Calu3 (cell line): ENCODE results near the gene SLC35G4. TPM values are rescaled to one million over a fixed set of nuclear protein-coding genes. Genes with fewer than 3 reads are reported as not detected.

Experiments
- BruUV-seq: library from RNA; stranded (reverse); fragments of 400-500 nt; replicated peaks from 2 replicates; lab custom pipeline; 2021; lab: Mats Ljungman, UMichigan
- CTCF ChIA-PET: fragments of 300-600 bp; sonication (Branson Sonifier 250); formaldehyde crosslinking; loops from one replicate; lab custom pipeline; 2022; ENCODE audit warnings: antibody characterized with exemption; lab: Charles Lee
- DNase-seq: peaks from one replicate; pipeline ENCODE4 v3.0.0; 2022
- H3K27ac Mint-ChIP-seq: one replicate; pipeline ENCODE4 v1.8.0; 2022; ENCODE audit warnings: mixed read lengths; ENCODE audit not compliant: unreplicated experiment
- H3K27me3 Mint-ChIP-seq: one replicate; pipeline ENCODE4 v1.8.0; 2022; ENCODE audit warnings: mixed read lengths; ENCODE audit not compliant: unreplicated experiment
- H3K36me3 Mint-ChIP-seq: one replicate; pipeline ENCODE4 v1.8.0; 2022; ENCODE audit warnings: mild to moderate bottlenecking, moderate library complexity, mixed read lengths; ENCODE audit not compliant: insufficient read depth, unreplicated experiment
- H3K4me1 Mint-ChIP-seq: one replicate; pipeline ENCODE4 v1.8.0; 2022; ENCODE audit warnings: mild to moderate bottlenecking, low read depth, mixed read lengths; ENCODE audit not compliant: unreplicated experiment
- H3K4me3 Mint-ChIP-seq: one replicate; pipeline ENCODE4 v1.8.0; 2022; ENCODE audit warnings: mild to moderate bottlenecking, low read depth, moderate library complexity, mixed read lengths; ENCODE audit not compliant: unreplicated experiment
- H3K9me3 Mint-ChIP-seq: one replicate; pipeline ENCODE4 v1.8.0; 2022; ENCODE audit warnings: low read depth, mixed read lengths; ENCODE audit not compliant: unreplicated experiment
- CTCF ChIP-seq: fragments of 200-600 bp; IDR thresholded peaks from one replicate; pipeline ENCODE4 v1.8.0; 2022; ENCODE audit warnings: antibody characterized with exemption; ENCODE audit not compliant: unreplicated experiment
- intact Hi-C: fragments of 100-400 bp; cut with micrococcal nuclease; formaldehyde crosslinking; loops from one replicate; pipeline ENCODE4 v1.10.0; 2022; ENCODE audit not compliant: unreplicated experiment
- microRNA-seq: library from miRNA; unstranded; fragments of <30 nt; microRNA quantifications from one replicate; pipeline ENCODE4 v1.2.0, GENCODE V29; 2022
- total RNA-seq: library from RNA; stranded (reverse); gene quantifications from 2 replicates; pipeline ENCODE4 v1.2.3, GENCODE V29; 2022

The SLC35G4 gene
- total RNA-seq, 1 experiment from 2014 or later, result not detected

- Mint-ChIP-seq H3K4me1 (no peaks in the 10 kb centered on the region), H3K27me3 (peaks cover 72% of the 10 kb centered on the region), H3K27ac (no peak overlapping the region), H3K36me3 (no peaks in the 10 kb centered on the region), H3K4me3 (no peak overlapping the region), H3K9me3 (no peaks in the 10 kb centered on the region)
- BruUV-seq, result no TSS peak
- TF ChIP-seq CTCF, result no peak
- DNase-seq, result no peak
- intact Hi-C loops, result loop anchor here (5.0 kb wide), 2 partner anchors 214 to 379 kb away; no protein-coding TSS in a partner anchor
- CTCF ChIA-PET, result no interaction called here
Measured at GRCh38 chr18:11658019-11658418, 48.6 kb downstream of the SLC35G4 start.

GRCh38 chr18:11658989-11659388 lies 49.6 kb downstream of the SLC35G4 start:
- DNase-seq, result no peak
- peaks cover 62% of the 10 kb centered on the region for H3K27me3 Mint-ChIP-seq
- no peaks in the 10 kb centered on the region for H3K4me1 Mint-ChIP-seq
- no peaks in the 10 kb centered on the region for H3K36me3 Mint-ChIP-seq
- intact Hi-C loops, result loop anchor here (5.0 kb wide), 2 partner anchors 213 to 378 kb away; no protein-coding TSS in a partner anchor
- BruUV-seq, result no TSS peak
- H3K9me3 Mint-ChIP-seq, result no peaks in the 10 kb centered on the region
- CTCF ChIA-PET, result no interaction called here
- no peak overlapping the region for H3K4me3 Mint-ChIP-seq
- no peak overlapping the region for H3K27ac Mint-ChIP-seq
- no peak for TF ChIP-seq CTCF

Small RNA genes within 50 kb of the gene (microRNA-seq; reads per million reads assigned to microRNA genes)
- not detected for gene MIR7153

Other genes with a start within 250 kb of the SLC35G4 start
- 0.61 and 1.2 TPM in 2 replicates for gene GNAL, start 79.7 kb downstream of the SLC35G4 start, total RNA-seq
- 44.4 and 47.2 TPM in 2 replicates for gene CHMP1B, start 241.8 kb downstream of the SLC35G4 start, total RNA-seq